Ishikawa (cell line): ENCODE results near the gene PRSS1.

ENCODE experiments used
- CREB1 ChIP-seq: IDR thresholded peaks from 2 replicates; pipeline ENCODE4 v1.6.1; 2012; ENCODE audit warnings: low read depth
- EP300 ChIP-seq: IDR thresholded peaks from 2 replicates; pipeline ENCODE4 v1.6.1; 2012; ENCODE audit warnings: borderline replicate concordance
- TAF1 ChIP-seq: IDR thresholded peaks from 2 replicates; pipeline ENCODE4 v1.6.1; 2012; ENCODE audit warnings: low read depth, mild to moderate bottlenecking
- TCF12 ChIP-seq: IDR thresholded peaks from 2 replicates; pipeline ENCODE4 v1.6.1; 2012; ENCODE audit warnings: low read depth
- USF1 ChIP-seq: IDR thresholded peaks from 2 replicates; pipeline ENCODE4 v1.6.1; 2012
- ZBTB7A ChIP-seq: IDR thresholded peaks from 2 replicates; pipeline ENCODE4 v1.6.1; 2012; ENCODE audit warnings: low read depth
- TF ChIP-seq, protein P1 (sequence below): IDR thresholded peaks from 2 replicates; pipeline ENCODE4 v1.6.1; 2012; ENCODE audit warnings: low read depth, mild to moderate bottlenecking

DNA sequence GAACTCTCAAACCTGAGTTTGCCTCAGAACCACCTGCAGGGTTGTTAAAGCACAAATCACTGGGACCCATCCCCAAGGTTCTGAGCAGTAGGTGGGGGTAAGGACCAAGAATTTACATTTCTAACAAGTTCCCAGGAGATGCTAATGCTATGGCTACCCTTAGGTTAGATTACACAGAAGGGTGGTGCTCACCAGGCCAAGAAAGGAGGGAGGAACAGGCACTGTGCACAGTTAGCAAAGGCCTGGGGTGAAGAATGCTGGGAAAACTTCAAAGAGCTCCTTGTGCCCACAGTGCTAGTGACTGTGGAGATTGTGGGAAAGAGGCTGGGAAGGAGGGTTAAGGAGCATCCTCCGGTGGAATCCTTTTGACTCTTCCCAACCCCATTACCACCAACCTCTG is 12.8 kb downstream of the PRSS1 start:
- TF ChIP-seq TAF1 (no peak), ZBTB7A (no peak), TCF12 (no peak), USF1 (no peak), EP300 (no peak), CREB1 (no peak)
- TF ChIP-seq, protein P1, sequence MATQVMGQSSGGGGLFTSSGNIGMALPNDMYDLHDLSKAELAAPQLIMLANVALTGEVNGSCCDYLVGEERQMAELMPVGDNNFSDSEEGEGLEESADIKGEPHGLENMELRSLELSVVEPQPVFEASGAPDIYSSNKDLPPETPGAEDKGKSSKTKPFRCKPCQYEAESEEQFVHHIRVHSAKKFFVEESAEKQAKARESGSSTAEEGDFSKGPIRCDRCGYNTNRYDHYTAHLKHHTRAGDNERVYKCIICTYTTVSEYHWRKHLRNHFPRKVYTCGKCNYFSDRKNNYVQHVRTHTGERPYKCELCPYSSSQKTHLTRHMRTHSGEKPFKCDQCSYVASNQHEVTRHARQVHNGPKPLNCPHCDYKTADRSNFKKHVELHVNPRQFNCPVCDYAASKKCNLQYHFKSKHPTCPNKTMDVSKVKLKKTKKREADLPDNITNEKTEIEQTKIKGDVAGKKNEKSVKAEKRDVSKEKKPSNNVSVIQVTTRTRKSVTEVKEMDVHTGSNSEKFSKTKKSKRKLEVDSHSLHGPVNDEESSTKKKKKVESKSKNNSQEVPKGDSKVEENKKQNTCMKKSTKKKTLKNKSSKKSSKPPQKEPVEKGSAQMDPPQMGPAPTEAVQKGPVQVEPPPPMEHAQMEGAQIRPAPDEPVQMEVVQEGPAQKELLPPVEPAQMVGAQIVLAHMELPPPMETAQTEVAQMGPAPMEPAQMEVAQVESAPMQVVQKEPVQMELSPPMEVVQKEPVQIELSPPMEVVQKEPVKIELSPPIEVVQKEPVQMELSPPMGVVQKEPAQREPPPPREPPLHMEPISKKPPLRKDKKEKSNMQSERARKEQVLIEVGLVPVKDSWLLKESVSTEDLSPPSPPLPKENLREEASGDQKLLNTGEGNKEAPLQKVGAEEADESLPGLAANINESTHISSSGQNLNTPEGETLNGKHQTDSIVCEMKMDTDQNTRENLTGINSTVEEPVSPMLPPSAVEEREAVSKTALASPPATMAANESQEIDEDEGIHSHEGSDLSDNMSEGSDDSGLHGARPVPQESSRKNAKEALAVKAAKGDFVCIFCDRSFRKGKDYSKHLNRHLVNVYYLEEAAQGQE, result no peak
